Naive B cell (primary cell): Measurements from ENCODE around the gene CEP55. TPM values are rescaled to one million over a fixed set of nuclear protein-coding genes. Genes with fewer than 3 reads are reported as not detected.
A peak's percentile ranks its signal among the peaks of the same experiment; 100 is the strongest.
"Not testable (repeated sequence)": the region's sequence is repeated elsewhere in the genome, so short reads cannot be mapped to it uniquely, and the experiment has no call there.

Source experiments
- ATAC-seq, 2 donors: fragments of 150-1000 bp; cut with Tn5 transposase; 2 replicates each; pipeline ENCODE4 v1.10.0; 2021; ENCODE audit warnings: low read depth in 2 of 2, mild to moderate bottlenecking in 2 of 2, moderate library complexity in 2 of 2
- DNase-seq: peaks from one replicate; pipeline ENCODE4 v3.0.0; 2022
- H3K27ac Mint-ChIP-seq, 6 donors: one replicate each; pipeline ENCODE4 v1.8.0; 2020 to 2022; ENCODE audit warnings: mild to moderate bottlenecking in 6 of 6, mixed read lengths in 6 of 6, moderate library complexity in 5 of 6, inconsistent platforms in 2 of 6
- H3K27me3 Mint-ChIP-seq, 3 donors: one replicate each; pipeline ENCODE4 v1.8.0; 2021 to 2022; ENCODE audit warnings: mixed read lengths in 3 of 3, mild to moderate bottlenecking in 1 of 3
- H3K36me3 Mint-ChIP-seq, 2 donors: one replicate each; pipeline ENCODE4 v1.8.0; 2020 to 2022; ENCODE audit warnings: mixed read lengths in 2 of 2, inconsistent platforms in 1 of 2, mild to moderate bottlenecking in 1 of 2
- H3K4me1 Mint-ChIP-seq, 3 donors: one replicate each; pipeline ENCODE4 v1.8.0; 2020 to 2022; ENCODE audit warnings: mixed read lengths in 3 of 3, inconsistent platforms in 1 of 3, mild to moderate bottlenecking in 1 of 3, moderate library complexity in 1 of 3
- H3K4me3 Mint-ChIP-seq, 8 donors: one replicate each; pipeline ENCODE4 v1.8.0; 2020 to 2022; ENCODE audit warnings: mild to moderate bottlenecking in 8 of 8, mixed read lengths in 8 of 8, moderate library complexity in 8 of 8, inconsistent platforms in 2 of 8
- H3K9me3 Mint-ChIP-seq, 7 donors: one replicate each; pipeline ENCODE4 v1.8.0; 2020 to 2022; ENCODE audit warnings: mixed read lengths in 7 of 7, mild to moderate bottlenecking in 5 of 7, inconsistent platforms in 2 of 7, moderate library complexity in 1 of 7
- polyA plus RNA-seq, 6 donors: library from polyadenylated mRNA; unstranded; fragments of 300-500 nt; fragmentation: Illumina TruSeq; gene quantifications; one replicate each; pipeline ENCODE4 v1.2.3, GENCODE V29; 2021; ENCODE audit warnings: low read depth in 6 of 6

Gene CEP55
- polyA plus RNA-seq, 6 donors from 2014 or later: 0.21 to 0.24 TPM; not detected in 4

DNA sequence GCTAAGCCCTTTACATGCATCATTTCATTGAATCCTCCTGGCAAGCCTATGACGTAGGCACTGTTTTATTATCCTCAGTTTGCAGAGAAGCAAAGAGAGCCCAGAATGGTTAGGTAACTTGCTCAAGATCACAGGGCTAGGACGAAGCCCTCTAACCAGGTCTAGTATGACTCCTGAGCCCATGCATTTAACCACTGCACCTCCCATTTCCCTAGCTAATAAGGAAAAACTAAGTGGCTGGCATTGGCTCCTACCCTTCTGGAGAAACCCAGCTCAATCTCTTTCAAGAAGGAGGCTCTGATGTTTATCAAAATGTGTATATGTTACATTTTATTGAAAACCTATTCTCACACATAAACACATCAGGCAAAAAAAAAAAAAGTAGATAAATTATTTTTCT lies 34.0 kb upstream of the CEP55 start:
- H3K27me3 Mint-ChIP-seq: no peaks in the 10 kb centered on the region
- no peaks in the 10 kb centered on the region for H3K36me3 Mint-ChIP-seq
- peak overlapping the region in 1 of 6 donors; percentile 16 for H3K27ac Mint-ChIP-seq
- H3K9me3 Mint-ChIP-seq: no peaks in the 10 kb centered on the region
- no peak for DNase-seq
- H3K4me1 Mint-ChIP-seq: peaks cover 9 to 32% (median 20%) of the 10 kb centered on the region in 3 donors
- no peak for ATAC-seq
- no peak overlapping the region for H3K4me3 Mint-ChIP-seq

GRCh38 chr10:93462881-93463280 lies 33.5 kb upstream of the CEP55 start:
- no peak for ATAC-seq
- Mint-ChIP-seq H3K27ac (peak overlapping the region in 1 of 6 donors; percentile 52), H3K36me3 (no peaks in the 10 kb centered on the region), H3K9me3 (peaks cover 0 to 3% (median 0%) of the 10 kb centered on the region in 7 donors), H3K27me3 (no peaks in the 10 kb centered on the region), H3K4me1 (peaks cover 9 to 32% (median 20%) of the 10 kb centered on the region in 3 donors), H3K4me3 (peak overlapping the region in 2 of 8 donors; percentile 1 to 57)
- DNase-seq: no peak

GRCh38 chr10:93463723-93464476 lies 32.5 kb upstream of the CEP55 start:
- ATAC-seq (no peak), DNase-seq (no peak)
- H3K27me3 Mint-ChIP-seq: no peaks in the 10 kb centered on the region
- peaks cover 9 to 32% (median 20%) of the 10 kb centered on the region in 3 donors for H3K4me1 Mint-ChIP-seq
- H3K36me3 Mint-ChIP-seq: no peaks in the 10 kb centered on the region
- no peak overlapping the region for H3K4me3 Mint-ChIP-seq
- H3K27ac Mint-ChIP-seq: no peak overlapping the region
- H3K9me3 Mint-ChIP-seq: peaks cover 0 to 3% (median 0%) of the 10 kb centered on the region in 7 donors

- H3K4me1 Mint-ChIP-seq: peaks cover 9 to 32% (median 20%) of the 10 kb centered on the region in 3 donors
- no peak for DNase-seq
- peaks cover 0 to 3% (median 0%) of the 10 kb centered on the region in 7 donors for H3K9me3 Mint-ChIP-seq
- H3K4me3 Mint-ChIP-seq: no peak overlapping the region
- H3K36me3 Mint-ChIP-seq: no peaks in the 10 kb centered on the region
- peak overlapping the region in 1 of 6 donors; percentile 7 for H3K27ac Mint-ChIP-seq
- H3K27me3 Mint-ChIP-seq: no peaks in the 10 kb centered on the region
- no peak for ATAC-seq
Measured at GRCh38 chr10:93464776-93465388, 31.5 kb upstream of the CEP55 start.

GRCh38 chr10:93465806-93466675 lies 30.4 kb upstream of the CEP55 start:
- ATAC-seq (no peak), DNase-seq (no peak)
- peaks cover 9 to 31% (median 17%) of the 10 kb centered on the region in 3 donors for H3K4me1 Mint-ChIP-seq
- no peak overlapping the region for H3K4me3 Mint-ChIP-seq
- no peaks in the 10 kb centered on the region for H3K27me3 Mint-ChIP-seq
- peaks cover 0 to 3% (median 0%) of the 10 kb centered on the region in 7 donors for H3K9me3 Mint-ChIP-seq
- H3K27ac Mint-ChIP-seq: peak overlapping the region in 1 of 6 donors; percentile 60
- no peaks in the 10 kb centered on the region for H3K36me3 Mint-ChIP-seq

- H3K9me3 Mint-ChIP-seq, H3K27ac Mint-ChIP-seq, H3K27me3 Mint-ChIP-seq, H3K4me3 Mint-ChIP-seq, ATAC-seq, H3K36me3 Mint-ChIP-seq, DNase-seq: not testable (repeated sequence)
- H3K4me1 Mint-ChIP-seq: peaks cover 3 to 16% (median 5%) of the 10 kb centered on the region in 3 donors
Measured at GRCh38 chr10:93467635-93468034, 28.8 kb upstream of the CEP55 start.

- ATAC-seq: no peak
- DNase-seq: no peak
Measured at GRCh38 chr10:93468461-93469213, 27.8 kb upstream of the CEP55 start.

GRCh38 chr10:93469454-93469853 lies 27.0 kb upstream of the CEP55 start:
- Mint-ChIP-seq H3K27ac (peak overlapping the region in 2 of 6 donors; percentile 39 to 74), H3K36me3 (no peaks in the 10 kb centered on the region), H3K4me1 (peaks cover 0 to 7% (median 0%) of the 10 kb centered on the region in 3 donors), H3K4me3 (no peak overlapping the region), H3K27me3 (no peaks in the 10 kb centered on the region), H3K9me3 (peaks cover 0 to 3% (median 0%) of the 10 kb centered on the region in 7 donors)
- no peak for DNase-seq
- ATAC-seq: no peak

More at GRCh38 chr10:93468461-93469213, 27.8 kb upstream of the CEP55 start:
- Mint-ChIP-seq H3K4me3 (no peak overlapping the region), H3K9me3 (peaks cover 0 to 3% (median 0%) of the 10 kb centered on the region in 7 donors), H3K27me3 (no peaks in the 10 kb centered on the region), H3K27ac (peak overlapping the region in 2 of 6 donors; percentile 5 to 72), H3K4me1 (peaks cover 0 to 11% (median 0%) of the 10 kb centered on the region in 3 donors), H3K36me3 (no peaks in the 10 kb centered on the region)

GRCh38 chr10:93471110-93471651 lies 25.2 kb upstream of the CEP55 start:
- peaks cover 0 to 3% (median 0%) of the 10 kb centered on the region in 7 donors for H3K9me3 Mint-ChIP-seq
- ATAC-seq: no peak
- H3K36me3 Mint-ChIP-seq: no peaks in the 10 kb centered on the region
- no peaks in the 10 kb centered on the region for H3K4me1 Mint-ChIP-seq
- no peak overlapping the region for H3K4me3 Mint-ChIP-seq
- no peak overlapping the region for H3K27ac Mint-ChIP-seq
- no peaks in the 10 kb centered on the region for H3K27me3 Mint-ChIP-seq
- no peak for DNase-seq

GRCh38 chr10:93473161-93473560 lies 23.3 kb upstream of the CEP55 start:
- Mint-ChIP-seq H3K9me3 (no peaks in the 10 kb centered on the region), H3K27me3 (no peaks in the 10 kb centered on the region), H3K4me3 (no peak overlapping the region), H3K27ac (no peak overlapping the region), H3K4me1 (no peaks in the 10 kb centered on the region), H3K36me3 (no peaks in the 10 kb centered on the region)
- DNase-seq (no peak), ATAC-seq (no peak)

GRCh38 chr10:93473804-93474472 lies 22.5 kb upstream of the CEP55 start:
- Mint-ChIP-seq H3K4me1 (no peaks in the 10 kb centered on the region), H3K27ac (no peak overlapping the region), H3K4me3 (peak overlapping the region in 1 of 8 donors; percentile 44), H3K9me3 (no peaks in the 10 kb centered on the region), H3K27me3 (no peaks in the 10 kb centered on the region), H3K36me3 (no peaks in the 10 kb centered on the region)
- DNase-seq (no peak), ATAC-seq (no peak)

GRCh38 chr10:93475227-93475626 lies 21.2 kb upstream of the CEP55 start:
- ATAC-seq (no peak), DNase-seq (no peak)
- H3K9me3 Mint-ChIP-seq: no peaks in the 10 kb centered on the region
- no peaks in the 10 kb centered on the region for H3K27me3 Mint-ChIP-seq
- H3K36me3 Mint-ChIP-seq: no peaks in the 10 kb centered on the region
- no peak overlapping the region for H3K27ac Mint-ChIP-seq
- H3K4me3 Mint-ChIP-seq: no peak overlapping the region
- H3K4me1 Mint-ChIP-seq: no peaks in the 10 kb centered on the region
